GM18870 (cell line): ENCODE data around the gene TUG1.

Experiments used
- ATAC-seq: cut with Tn5 transposase; IDR thresholded peaks from one replicate; pipeline ENCODE4 v1.9.1; 2021; ENCODE audit warnings: moderate library complexity; ENCODE audit not compliant: unreplicated experiment

The TUG1 gene

DNA sequence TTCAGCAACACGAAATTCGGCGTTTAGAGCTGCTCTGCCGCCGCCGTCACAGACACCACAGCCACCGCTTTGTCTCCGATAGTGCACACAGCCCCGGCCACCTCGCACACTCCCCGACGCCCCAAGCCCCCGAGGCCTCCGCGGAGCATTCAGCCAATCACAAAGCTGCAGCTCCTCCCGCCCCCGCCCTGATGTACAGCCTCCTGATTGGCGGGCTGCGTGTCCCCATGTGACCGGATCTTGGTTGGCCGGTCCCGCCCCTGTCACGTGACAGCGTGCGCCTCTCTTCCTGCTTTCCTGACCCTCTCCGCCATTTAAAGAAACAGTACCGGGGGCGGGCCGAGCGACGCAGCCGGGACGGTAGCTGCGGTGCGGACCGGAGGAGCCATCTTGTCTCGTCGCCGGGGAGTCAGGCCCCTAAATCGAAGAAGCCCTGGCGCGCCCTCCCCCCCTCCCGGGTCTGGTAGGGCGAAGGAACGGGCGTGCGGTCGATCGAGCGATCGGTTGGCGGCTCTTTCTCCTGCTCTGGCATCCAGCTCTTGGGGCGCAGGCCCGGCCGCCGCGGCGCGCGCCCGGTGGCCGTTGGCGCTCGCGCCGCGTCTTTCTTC lies at the start of gene TUG1:
TSS of gene TUG1 (plus strand) at position 342 of the 608 bp plus-strand sequence.
- peak; percentile 85 for ATAC-seq

DNA sequence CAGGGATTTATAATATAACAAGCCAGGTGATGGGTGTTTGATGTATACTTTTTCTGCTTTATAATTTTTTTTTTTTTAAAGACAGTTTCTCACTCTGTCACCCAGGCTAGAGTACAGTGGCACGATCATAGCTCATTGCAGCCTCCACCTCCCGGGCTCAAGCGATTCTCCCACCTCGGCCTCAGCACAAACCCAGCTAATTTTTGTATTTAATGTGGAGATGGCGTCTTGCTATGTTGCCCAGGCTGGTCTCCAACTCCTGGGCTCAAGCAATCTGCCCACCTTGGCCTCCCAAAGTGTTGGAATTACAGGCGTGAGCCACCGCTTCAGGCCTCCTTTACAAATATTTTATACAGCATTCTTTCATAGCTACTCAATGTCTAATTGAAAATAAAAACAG lies 49.1 kb upstream of the TUG1 start:
- no peak for ATAC-seq

DNA sequence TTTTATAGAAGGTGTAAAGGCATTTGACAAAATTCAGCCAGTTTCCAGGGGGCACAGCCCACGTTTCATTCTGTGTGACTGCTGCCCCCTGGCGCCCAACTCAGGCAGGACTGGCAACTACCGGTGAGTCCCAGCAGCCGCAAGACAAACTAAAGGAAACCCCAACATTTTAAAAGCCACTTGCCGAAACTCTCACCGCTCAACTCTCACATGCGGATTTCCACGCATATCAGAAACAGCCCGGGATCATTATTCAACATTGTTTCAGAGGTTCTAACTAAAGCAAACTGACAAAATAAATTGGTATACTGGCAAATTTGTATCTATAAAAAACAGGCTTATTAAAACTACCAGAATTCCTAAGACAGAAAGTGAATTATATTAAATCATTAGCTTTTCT lies 48.7 kb upstream of the TUG1 start:
- no peak for ATAC-seq

DNA sequence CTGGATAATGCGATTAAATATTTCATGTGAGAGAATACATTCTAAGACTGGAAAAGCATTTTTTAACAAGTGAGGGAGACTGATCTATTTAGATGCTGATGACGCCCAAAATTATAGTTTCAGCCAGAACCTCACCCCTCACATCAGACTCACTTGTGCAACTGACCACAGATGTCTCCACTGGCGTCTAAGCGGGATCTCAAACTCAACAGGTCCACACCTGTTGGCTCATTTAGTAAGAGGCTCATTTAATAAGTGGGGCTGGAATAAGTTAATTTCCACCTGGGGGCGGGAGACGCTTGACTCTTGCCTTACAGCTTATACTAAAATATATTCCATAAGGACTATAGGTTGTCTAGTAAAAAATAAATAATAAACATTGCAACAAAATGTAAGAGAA lies 48.0 kb upstream of the TUG1 start:
- ATAC-seq = no peak

DNA sequence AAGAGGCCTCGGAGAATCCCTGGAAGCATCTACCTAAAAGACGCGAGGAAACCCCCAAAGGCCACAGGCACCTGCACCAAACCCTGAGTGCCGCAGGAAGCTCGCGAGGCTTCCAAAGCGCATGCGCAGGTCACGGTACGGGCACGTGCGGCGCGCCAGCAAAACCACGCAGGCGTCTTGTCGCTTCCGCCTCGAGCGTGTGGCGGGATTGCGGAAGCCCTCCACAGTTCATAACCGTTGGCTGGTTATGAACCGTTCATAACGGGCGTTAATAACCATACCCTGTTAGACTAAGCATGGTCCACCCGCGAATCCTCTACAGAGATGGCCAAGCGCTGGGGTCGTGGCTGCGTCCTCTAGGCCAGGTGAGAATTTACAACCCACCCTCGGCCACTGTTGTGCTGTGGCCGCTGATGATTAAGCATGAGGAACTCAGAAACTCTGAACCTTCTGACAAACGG lies 46.9 kb upstream of the TUG1 start:
- no peak for ATAC-seq

DNA sequence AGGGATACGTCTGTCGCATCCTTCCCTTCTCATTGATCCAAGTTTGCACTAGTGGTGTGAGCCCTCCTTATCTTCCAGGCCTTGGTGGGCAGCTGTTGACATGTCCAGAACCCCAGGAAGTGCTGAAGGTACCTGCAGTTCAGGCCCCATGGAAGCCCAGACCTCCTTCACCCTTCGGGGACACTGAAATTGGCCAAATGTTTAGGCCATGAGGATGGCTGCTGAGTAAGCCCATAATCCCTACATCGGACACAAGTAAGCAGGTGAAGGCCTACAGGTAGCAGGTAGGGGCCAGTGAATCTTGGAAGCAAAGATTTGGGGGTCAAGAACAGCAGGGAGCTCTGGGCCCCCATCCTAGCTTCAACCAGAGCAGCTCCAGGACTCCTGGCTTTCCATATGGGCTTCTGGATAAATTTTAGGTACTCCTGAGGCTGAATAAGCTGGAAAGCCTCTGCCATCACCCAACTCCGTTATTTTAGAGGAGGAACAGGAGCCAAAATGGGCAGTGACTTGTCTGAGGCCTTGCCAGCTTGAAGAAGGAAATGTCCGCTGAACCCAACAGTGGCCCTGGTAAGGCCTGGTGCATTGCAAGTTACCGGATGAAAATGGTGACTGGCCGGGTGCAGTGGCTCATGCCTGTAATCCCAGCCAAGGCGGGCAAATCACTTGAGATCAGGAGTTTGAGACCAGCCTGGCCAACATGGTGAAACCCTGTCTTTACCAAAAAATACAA lies 45.7 kb upstream of the TUG1 start:
- no peak for ATAC-seq

DNA sequence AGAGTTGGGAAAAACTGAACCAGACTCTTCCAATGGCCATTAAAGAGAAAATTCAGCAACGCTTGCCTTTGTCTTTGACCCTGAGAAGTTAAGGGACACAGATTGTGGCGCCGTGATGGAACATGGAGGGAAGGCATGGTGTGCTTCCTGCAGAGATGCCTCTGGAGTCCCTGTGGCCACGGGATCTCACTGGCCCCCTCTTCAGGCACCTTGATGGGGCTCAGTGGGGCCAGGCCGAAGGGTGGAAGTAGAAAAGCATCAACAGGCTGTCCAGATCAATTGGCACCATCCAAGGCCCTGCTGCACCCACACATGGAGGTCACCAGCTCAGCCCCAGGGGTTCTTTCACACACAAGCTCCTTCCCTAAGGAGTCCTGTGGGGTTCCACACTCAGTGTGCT lies 43.4 kb upstream of the TUG1 start:
- no peak for ATAC-seq

DNA sequence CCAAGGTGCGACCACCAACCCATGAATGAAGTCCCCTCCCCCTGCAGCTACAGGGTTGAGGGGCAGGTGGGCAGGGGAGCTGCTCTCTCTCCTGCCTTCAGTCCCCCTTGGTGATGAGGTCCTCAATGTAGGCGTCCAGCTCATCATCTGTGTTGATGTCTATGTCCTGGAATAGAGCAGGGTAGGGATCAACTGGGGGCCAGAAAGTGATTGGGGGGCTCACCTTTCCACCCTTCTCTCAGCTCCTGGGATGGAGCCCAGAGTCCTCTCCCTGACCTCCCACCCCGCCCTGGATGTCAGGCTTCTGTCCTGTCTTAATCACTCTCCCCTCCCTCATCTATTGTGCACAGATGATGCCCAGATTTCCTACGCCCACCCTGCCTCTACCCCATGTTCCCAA lies 42.4 kb upstream of the TUG1 start:
- no peak for ATAC-seq

DNA sequence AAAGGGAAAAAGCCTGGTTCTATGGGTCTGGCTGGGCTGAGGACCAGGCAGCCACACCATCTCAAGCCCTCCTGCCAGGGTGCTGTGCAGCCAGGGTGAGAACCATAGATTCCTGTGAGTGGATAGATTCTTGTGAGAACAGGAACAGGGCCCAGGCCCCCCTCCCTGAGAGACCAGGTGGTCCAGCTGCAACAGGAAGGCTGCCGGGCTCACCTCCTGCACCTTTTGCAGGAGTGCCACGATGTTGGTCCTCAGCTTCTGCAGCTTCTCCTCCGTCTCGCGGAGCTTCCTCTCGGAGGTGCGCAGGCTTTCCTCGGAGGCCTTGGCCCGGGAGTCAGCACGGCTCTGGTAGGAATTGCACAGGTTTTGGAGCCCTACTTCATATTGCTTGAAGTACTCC lies 41.3 kb upstream of the TUG1 start:
- ATAC-seq = no peak

DNA sequence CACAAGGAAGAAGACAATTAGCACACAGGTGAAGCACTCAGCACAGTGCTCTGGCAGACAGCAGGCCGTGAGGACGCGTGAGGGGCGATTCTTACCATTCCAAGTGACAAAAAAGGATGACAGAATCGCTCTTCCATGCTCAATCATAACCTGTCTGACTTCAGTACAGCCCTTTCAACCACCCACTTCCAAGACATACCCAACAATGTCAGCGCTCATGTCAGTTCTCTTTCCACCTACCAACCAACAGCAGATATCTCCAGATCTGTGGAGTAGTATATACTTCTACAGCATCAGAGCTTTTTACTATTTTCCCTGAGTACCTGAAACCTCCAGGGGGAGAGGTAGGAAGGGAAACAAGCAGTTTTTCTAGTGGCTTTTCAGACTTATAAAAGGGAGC lies 40.7 kb upstream of the TUG1 start:
- ATAC-seq = no peak

DNA sequence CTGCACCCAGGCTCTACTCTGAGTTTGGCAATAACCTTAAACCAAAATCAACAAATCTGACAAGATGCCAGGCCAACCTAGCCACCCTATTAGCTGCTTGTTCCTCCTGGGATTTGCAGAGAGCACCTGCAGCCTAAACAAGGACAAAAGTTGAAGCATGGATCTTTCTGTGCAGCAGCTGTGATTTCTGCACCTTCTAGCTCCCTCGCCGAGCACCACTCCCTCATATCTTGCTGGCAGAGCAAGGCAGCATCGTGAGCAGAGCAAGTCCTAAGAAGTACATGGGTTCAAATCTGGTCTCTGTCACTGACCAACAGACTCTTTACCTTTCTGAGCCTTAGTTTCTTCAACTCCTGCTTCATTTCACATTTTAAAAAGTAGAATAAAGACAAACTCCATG lies 38.8 kb upstream of the TUG1 start:
- ATAC-seq = no peak

DNA sequence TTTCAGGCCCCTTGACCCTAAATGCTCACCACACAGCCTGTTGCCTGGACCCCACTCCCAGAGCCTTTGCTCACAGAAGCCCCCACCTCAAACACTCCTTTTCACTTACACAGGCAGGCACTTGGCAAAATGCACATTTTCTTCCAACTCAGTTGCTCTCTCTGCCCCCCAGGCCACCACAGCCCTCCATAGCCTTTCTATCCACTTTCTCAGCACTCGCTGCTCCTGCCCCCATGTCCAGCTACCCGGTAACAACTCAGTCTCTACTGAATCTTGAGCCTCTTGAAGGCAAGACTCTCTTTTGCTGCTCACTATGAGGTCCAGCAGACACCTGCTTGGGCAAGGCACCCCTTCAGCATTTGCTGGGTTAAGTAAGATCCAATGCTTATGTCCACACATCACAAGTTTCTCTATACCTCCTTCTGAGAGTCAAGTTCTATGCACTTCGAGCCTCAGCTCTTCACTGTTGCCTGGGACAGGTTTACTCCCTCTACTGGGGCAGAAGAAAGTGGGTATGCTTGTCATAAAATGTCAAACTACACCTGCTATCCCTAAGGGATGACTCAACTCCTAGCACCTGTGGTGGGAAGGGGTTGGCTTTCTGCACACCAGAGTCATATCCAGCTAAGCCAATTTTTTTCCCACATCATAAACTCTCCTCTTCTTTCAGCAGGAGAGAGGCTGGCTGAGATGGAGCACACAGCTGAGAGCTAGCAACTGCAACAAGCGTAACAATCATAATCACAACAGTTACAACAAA lies 37.3 kb upstream of the TUG1 start:
- no peak for ATAC-seq

DNA sequence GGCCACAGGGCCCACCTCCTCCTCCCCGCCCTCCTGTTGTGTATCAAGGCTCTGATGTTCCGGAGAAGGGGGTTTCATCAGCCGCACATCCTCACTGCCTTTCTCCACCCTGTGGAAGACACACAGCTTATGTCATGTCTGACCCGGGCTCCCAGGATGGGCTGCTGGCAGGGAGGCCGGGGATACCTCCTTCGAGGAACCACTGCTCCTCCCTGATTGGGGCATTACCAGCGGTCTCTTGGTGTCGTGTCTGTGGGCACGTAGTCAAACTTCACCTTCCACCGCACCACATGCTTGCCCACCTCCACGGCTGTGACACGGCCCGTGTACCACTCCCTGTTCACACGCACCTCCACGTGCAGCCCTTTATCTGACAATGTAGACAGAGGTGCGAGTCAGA lies 36.4 kb upstream of the TUG1 start:
- no peak for ATAC-seq

DNA sequence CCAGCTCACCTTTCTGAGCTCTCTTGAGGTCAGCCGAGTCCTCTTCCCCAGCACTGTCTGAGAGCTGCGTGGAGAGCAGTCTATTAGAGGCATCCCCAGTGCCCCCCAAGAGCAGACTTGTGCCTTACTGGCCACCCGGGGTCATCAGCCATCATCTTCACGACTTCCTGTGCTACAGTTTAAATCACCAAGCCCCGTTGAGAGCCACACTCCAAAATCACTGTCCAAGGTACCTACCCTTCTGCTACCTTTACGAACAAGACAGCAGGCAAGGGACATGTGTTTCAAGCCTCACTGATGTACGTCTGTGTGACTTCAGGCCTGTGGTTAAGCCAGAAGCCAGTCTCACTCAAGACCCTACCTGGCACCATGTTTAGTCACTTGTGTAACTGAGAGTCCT lies 35.6 kb upstream of the TUG1 start:
- ATAC-seq = no peak

DNA sequence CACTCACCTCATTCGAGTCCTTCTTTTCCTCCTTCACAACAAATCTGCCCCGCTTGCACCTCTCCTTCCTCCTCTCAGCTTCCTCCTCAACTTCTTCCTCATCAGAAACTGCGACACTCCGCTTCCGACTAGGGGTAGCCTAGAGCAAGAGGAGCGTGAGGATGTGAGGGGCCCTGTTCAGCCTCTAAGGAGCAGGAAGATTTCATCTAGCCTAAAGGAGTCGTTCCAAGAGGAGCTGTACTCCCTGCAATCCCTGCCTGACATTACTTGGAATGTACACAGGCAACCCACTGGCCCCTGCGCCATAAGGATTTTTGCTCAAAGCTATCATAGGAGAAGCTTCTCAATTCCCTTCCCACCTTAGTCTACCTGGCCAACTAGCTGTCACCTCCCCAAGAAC lies 35.0 kb upstream of the TUG1 start:
- ATAC-seq = no peak

DNA sequence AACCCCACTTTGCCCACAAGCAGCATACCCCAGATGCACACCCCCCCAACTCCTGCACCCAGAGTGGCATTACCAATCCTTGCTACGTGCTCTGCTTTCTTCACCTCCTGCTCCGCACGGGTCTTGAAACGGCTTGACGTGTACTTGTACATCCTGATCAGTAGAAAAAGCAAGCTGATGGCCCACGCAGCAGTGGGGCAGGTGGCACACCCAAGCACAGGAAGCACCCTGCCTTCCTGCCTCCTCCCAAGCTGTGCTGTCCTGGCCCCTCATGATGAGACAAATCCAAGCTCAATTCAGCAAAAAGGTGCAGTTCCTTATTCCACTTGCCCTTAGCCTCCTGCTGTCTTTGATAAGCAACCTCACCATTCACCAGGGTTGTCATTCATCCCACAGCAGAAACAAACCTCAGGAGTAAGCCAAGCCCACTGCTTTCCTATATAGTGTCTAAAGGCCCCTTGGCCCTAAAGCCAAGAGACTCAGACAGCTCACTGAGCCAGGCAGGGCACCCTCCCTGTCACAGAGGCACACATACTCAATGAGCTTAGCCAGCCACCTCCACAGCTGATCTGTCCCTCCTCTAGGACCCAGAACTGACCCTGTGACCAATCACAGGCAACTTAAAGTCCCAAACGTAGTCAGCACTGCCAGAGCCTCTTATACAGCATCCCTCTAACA lies 28.2 kb upstream of the TUG1 start:
- ATAC-seq = no peak

DNA sequence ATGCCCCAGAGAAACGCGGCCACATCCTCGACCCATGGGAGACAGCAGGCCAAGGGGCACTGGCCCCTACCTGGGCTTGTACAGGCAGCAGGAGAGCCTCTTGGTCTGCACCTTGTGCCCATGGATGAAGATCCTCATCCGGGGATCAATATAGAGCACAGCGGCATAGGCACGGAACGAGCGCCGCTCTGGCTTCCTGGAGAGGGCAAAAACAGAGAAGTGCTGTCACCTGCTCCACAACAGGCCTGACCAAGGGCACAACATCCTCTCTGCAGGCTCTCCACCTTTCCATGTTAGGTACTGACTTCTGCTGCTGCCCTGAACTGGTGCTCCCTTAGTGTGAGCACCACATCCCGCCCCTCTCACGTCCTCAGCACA lies 27.7 kb upstream of the TUG1 start:
- no peak for ATAC-seq

DNA sequence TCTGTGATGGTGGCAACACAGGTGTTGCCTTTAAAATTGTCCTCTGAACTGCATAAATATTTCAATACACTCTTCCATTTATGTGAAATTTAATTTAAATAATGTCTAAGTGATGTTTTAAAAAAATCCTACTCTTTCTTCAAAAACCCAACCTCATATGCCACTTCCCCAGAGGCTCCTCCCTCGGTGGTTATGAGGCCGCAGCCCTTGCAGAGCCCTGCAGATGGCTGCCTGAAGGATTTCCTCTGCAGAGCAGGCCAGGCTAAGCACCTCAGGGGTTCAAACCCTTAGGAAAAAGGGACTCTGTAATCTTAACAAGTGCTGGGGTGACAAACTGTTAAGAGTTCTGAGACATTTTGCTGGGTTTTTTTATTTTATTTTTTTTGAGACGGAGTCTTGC lies 25.7 kb upstream of the TUG1 start:
- ATAC-seq = no peak

DNA sequence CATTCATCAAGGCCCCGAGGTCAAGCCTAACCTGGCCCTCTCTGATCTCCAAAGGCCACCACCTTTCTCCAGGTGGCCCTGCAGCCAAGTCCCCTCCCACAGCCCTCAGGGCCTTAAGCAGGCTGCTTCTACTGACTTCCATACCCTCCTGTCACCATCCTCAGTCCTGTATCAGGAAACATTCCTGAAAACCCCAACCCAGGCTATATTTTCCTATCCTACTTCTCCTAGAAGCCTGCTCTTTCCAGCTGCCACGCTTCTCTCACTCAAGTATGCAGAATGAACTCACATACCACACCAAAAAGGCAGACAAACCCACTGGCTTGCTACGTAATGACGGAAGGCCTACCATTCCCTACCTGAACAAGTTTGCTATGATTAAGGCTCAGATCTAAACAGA lies 24.1 kb upstream of the TUG1 start:
- no peak for ATAC-seq

DNA sequence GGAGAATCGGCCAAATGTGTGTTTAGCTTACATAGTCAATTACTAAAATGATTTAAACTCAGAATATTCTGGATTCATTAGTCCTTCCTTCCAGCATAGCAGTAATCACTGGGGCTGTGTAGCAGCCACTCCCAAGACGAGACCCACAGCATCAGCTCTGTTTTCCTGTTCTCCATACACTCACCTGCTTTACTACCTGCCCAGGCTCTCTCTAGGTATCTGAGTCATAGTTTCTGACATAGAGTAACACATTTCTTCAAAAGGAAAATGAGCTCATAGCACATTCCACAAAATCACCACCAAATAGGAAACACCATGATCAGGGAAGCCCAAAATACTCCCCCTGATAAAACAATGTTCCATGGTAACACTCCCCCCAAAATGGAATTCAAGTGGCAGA lies 23.4 kb upstream of the TUG1 start:
- no peak for ATAC-seq

DNA sequence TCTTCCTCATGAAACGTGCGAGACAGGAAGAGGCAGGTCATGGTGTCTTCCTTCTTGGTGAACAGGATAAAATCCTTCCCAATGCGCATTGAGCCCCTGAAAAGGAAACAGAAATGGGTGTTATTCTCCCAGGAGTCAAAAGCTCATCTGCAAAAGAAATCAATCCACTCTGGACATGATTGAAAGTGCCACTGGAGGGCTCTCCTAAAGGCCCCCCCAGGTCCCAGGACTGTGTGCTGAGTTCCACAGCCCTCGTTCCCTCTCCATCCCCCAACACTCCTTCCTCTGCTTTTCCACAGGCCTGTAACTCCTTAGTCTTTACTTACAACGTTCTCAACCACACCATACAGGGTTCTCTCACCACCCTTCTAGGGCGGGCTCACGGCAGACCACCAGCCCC lies 22.7 kb upstream of the TUG1 start:
- no peak for ATAC-seq
